GM18508 (cell line): ENCODE measurements around the gene CCDC40.

ENCODE experiments used
- ATAC-seq: cut with Tn5 transposase; IDR thresholded peaks from one replicate; pipeline ENCODE4 v1.9.1; 2021; ENCODE audit warnings: moderate number of reproducible peaks; ENCODE audit not compliant: insufficient read depth, unreplicated experiment

The CCDC40 gene

DNA sequence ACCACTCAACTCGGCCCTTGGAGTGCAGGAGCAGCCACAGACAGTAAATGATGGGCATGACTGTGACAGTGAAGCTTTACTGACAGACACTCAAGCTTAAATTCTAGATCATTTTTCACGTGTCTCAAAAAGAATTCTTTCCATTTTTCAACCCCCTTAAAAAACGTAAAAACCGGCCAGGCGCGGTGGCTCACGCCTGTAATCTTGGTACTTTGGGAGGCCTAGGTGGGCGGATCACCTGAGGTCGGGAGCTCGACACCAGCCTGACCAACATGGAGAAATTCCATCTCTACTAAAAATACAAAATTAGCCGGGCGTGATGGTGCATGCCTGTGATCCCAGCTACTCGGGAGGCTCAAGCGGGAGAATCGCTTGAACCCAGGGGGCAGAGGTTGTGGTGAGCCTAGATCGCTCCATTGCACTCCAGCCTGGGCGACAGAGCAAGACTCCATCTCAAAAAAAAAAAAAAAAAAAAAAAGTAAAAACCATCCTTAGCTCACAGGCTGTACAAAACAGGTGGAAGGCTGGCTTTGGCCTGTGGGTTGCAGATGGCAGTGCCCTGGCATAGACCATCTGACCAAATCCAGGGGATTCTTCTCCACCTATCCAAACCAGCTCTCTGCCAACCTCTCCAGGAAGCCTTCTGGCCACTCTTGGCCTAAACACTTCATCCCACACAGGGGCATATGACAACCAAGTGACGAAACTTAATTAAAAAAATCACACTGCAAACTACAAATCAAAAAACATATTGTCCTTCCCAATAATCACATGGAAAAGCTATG, 19.0 kb upstream of the CCDC40 start:
- ATAC-seq = no peak

- no peak for ATAC-seq
Measured at GRCh38 chr17:80018917-80019651, 17.4 kb upstream of the CCDC40 start.

DNA sequence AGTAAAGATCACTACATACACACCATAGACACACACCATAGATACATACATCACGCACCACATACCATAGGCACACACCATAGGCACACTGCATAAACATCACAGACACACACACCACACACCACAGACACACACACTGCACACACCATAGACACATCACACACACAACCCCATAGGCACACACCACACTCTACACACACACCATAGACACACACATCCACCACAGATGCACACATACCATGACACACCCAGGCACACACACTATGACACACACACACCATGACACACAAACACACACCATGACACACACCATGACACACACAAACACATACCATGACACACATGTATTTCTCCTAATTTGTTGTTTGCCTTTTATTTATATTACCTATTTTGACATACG, 14.8 kb upstream of the CCDC40 start:
- ATAC-seq = no peak

DNA sequence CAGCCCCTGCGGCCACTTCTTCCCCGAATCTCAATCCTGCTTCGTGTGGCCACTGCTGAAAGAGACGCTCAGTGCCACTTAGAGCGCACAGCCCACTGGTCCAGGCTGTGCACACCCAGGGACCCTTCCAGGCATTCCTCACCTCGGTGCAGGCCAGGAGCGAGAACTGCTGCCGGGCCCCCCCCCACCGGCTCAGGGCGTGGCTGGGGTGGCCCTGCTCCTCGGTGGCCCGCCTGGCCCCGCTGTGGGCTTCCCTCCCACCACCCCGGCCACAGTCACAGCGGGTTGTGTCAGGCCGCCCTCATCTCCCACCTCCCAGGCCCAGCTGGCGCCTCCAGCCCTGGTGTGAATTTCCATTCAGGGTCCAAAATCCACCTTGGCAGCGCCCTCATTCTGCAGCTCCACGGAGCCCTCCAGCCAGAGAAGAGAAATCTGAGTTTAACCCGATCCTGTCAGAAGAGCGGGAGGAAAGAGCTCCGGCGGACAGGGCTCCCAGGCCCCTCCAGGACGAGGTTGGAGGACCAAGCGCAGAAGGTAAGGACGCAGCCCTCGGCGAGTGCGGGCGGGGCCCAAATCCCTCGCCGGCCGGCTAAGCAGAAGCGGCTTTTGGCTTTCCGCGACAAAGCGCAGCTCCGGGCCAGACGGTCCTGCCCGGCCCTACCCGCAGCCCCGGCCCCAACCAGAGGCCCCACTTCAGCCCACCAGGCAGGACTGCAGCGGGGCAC, 12.8 kb upstream of the CCDC40 start:
- no peak for ATAC-seq

GRCh38 chr17:80024206-80024972, 12.1 kb upstream of the CCDC40 start:
- no peak for ATAC-seq

- ATAC-seq = no peak
Measured at GRCh38 chr17:80025140-80025539, 11.3 kb upstream of the CCDC40 start.

DNA sequence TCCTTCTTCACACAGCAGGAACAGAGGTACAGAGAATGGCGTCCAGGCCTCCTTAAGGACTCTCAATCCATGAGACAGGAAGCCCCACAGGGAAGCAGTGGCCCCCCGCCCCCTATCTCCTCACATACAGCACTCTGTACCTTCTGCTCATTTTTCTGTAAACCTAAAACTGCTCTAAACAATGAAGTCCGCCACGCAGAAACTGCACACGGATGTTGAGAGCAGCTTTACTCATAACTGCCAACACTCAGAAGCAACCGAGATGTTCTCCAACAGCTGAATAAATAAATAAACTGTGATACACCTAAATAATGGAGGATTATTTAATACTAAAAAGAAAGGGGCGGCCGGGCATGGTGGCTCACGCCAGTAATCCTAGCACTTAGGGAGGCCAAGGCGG, 10.6 kb upstream of the CCDC40 start:
- no peak for ATAC-seq

GRCh38 chr17:80026359-80027042, 9.9 kb upstream of the CCDC40 start:
- ATAC-seq = no peak

DNA sequence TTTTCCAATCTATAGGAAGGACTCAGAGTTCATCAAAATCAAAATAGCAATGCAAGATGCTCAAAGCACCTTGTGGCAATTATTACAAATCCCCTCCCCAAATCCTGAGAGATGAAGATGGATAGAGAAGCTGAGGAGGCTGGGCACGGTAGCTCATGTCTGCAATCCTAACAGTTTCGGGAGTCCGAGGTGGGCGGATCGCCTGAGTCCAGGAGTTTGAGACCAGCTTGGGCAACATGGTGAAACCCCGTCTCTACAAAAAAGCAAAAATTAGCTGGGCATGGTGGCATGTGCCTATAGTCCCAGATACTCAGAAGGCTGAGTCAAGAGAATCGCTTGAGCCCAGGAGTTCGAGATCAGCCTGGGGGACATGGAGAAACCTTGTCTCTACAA, 9.4 kb upstream of the CCDC40 start:
- ATAC-seq = no peak

DNA sequence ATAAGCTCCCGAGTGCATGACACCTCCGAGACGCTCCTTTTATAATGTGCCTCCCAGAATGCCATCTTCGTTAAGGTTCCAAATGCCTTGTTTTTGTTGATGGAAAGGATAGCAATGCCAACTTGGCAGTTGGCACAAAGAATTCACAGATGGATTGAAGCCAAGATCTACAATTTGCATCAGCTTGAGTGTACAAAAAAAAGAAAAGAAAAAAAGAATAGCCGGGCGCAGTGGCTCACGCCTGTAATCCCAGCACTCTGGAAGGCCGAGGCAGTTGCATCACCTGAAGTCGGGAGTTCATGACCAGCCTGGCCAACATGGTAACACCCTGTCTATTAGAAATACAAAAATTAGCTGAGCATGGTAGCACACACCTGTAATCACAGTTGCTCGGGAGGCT, 8.4 kb upstream of the CCDC40 start:
- ATAC-seq = no peak

GRCh38 chr17:80029258-80029974, 7.0 kb upstream of the CCDC40 start:
- ATAC-seq = no peak

DNA sequence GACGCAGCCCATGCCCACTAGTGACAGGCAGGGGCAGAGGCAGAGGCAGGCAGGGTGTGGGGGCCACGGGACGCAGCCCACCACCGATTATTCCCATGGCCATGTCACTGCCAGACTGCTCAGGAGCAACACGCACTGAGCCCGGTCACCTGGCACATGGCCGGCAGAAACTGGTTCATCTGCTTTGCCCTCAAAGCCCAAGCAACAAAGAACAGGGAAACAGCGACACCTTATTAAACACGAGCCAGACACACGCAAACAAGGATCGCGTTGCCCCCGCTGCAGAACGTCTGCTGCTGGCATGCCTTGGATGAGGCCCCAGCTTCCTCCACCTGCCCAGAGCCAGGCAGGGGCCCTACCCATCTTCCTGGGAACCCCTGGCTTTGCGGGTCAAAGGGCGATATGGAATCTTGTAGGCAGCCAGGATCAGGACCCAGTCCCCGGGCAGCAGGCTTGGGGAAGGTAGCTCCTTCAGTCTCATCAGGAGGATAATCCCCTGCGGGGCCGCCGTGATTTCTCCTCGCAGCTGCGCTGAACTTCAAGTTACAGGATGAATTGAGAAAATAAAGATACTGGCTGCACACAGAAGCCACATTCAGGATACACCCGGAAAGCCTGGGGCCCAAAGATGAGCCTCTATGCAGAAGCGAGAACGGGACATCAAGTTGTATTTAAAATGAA, 5.6 kb upstream of the CCDC40 start:
- ATAC-seq = no peak

DNA sequence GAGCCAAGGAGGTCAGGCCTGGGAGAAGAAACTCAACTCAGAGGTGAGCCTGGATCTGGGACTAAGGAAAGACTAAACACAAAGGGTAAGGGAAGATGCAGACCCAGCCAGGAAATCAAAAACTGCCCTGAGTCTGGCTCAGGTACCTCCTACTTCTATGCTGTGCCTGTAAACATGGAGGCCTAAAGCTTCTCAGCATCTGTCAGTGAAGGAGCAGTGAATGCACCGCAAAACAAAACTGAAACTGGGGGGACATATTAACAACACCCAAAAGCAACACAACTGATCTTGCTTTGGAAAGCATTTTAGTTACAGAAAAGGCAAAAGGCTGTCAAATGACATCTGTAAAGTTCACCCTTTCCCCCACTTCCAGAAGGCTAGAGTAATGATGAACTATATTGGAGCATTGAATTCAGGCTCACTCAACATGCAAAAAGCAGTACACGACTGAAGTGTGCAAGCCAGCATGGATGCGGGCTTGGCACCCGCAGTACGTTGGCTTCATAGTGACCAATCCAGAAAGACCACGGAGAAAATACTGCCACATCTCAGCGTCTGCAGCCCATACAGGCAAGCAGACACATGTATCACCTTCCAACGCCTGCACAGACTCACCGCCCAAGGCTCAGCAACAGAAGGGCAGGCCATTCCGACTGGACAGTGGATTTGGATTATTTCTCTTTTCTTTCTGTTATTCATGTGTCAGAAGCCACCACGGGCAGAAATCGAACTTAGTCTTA, 4.6 kb upstream of the CCDC40 start:
- no peak for ATAC-seq

DNA sequence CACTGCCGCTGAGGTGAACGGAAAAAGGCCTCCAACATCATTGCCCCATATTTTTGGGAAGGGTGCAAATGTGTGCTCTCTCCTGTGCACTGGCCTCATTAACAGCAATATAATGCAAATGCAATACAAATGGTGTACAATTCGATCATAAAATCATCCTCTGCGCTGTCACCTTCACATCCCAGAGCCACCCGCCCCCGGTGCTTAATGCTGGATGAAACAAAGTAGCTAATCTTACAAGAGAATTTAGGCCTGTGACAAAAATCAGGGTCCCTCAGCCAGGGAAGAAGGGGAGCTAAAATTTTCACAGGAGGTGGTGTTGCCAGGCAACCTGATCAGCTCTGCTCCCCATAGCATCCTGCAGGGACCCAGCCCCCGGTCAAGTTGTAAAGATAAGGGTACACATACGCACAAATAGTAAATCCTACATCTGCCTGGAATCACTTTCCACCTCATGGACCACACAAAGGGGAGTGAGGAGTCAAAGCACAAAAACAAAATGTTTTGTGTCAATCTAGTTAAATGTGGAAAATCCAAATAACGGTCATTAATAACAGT, 3.7 kb upstream of the CCDC40 start:
- ATAC-seq = no peak

DNA sequence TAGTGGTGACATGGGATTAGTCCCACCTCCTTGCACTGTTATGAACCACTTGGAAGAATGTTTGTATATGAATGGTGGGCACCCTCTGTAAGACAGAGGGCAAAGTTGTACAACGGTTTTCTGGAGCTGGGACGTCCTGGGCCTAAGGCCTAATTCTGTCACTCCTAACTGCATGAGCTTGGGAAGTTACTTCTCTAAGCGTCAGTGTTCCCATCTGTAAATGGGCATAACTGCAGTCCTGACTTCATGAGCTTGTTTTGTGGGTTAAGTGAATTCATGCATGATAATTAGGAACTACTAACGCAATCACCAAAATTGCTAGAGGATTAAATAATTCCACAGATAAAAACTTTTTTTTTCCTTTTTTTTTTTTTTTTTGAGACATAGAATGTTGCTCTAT, 2.6 kb upstream of the CCDC40 start:
- ATAC-seq = no peak

DNA sequence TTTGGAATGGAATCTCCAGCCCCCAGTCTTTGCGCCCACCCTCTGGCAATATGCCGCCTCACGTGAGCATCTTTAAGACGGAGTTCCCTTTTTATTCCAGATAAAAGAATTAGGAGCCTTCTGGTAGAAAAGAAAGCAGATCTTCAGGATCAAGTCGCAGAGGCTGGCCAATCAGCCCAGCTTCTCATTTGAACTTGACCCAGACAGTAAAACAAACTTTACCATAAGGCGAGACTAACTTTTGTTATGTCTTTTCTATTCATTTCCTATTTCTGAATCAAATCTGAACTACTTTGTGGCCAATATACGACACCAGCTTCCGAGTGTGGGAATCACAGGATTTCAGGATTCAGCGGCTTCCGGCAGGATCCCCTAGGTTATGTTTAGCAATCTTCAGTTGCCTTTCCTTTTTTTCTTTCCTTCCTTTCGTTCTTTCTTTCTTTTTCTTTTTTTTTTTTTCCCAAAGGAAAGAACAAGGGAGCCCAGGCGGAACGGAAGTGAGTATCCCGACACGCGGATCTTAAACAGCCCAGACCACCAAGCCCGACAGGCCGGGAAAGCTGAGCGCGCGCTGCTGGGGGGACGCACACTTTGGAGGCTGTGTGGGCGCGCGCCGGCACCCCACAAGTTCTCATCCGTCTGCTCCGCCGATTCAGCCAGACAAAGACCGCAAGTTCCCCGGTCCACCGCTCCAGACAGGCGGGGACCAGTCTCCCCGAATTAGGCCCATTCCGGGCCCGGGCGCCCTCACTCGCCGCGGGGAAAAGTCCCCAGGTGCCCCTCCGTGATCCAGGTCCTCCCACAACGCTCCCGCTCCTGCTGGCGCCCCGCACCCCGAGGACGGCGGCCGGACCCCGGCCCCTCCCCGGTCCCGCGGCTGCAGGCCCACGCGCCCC, 1.4 kb upstream of the CCDC40 start:
- no peak for ATAC-seq

DNA sequence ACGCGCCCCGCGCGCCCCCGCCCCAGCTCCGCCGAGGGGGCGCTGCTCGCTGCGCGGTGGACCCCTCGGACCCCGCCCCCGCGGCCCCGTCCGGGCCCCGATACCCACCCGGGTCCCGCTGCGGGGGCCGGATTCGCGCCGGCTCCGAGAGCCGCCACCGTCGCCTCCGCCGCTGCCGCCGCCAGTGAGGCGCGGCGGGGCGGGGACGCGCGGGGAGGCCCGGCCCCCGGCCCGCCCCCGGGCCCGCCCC, 830 bp upstream of the CCDC40 start, which contains the start of gene TBC1D16:
TSS of gene TBC1D16 (minus strand) at position 186 of the 250 bp plus-strand sequence. CDS start 22,325 bp downstream, outside the sequence.
- no peak for ATAC-seq
